Measurements from ENCODE around the gene TLX1.

The TLX1 gene

DNA sequence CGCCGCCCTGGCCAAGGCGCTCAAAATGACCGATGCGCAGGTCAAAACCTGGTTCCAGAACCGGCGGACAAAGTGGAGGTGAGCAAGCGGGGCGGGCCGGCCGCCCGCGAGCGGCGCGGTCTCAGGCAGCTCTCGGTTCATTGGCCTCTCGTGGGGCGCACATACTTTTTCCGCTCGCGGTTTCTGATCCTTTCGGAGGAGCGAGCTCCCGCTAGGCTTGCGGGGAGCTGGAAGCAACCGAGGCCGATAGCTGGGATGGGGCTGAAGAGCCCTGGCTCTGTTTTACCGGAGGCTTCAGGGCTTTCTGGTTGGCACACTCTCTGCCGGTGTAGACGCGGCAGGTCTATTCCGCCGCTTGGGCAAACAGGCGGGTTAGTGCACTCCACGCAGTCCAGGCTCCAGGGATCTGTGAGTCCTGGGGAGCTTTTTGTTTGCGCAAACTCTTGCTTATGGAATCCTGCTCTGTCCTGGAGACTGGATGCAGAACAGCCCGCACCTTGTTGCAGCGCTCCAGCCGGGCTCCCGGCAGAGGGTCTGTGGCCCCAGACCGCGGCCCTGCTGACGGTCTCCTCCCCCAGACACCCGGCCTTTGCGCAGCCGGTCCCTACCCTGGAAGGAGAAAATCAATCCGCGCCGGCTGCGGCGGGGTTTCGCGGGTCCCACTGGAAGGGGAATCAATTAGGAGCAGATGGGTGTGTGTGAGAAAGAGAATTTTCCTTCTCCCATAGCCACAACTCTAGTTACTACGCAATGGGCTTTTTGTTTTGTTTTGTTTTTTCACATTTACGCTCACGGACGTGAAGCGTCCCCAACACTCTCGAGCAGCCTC, 3.4 kb downstream of the TLX1 start:
- peak; percentile 42 for DNase-seq
- Mint-ChIP-seq H3K36me3 (ENCODE audit: low read depth) (no peaks in the 10 kb centered on the region), H3K4me1 (peaks cover 38% of the 10 kb centered on the region), H3K27ac (no peak overlapping the region), H3K27me3 (ENCODE audit: low read depth, poor library complexity) (peaks cover 97% of the 10 kb centered on the region), H3K9me3 (peaks cover 2% of the 10 kb centered on the region), H3K4me3 (no peak overlapping the region)
- TF ChIP-seq, protein P1, sequence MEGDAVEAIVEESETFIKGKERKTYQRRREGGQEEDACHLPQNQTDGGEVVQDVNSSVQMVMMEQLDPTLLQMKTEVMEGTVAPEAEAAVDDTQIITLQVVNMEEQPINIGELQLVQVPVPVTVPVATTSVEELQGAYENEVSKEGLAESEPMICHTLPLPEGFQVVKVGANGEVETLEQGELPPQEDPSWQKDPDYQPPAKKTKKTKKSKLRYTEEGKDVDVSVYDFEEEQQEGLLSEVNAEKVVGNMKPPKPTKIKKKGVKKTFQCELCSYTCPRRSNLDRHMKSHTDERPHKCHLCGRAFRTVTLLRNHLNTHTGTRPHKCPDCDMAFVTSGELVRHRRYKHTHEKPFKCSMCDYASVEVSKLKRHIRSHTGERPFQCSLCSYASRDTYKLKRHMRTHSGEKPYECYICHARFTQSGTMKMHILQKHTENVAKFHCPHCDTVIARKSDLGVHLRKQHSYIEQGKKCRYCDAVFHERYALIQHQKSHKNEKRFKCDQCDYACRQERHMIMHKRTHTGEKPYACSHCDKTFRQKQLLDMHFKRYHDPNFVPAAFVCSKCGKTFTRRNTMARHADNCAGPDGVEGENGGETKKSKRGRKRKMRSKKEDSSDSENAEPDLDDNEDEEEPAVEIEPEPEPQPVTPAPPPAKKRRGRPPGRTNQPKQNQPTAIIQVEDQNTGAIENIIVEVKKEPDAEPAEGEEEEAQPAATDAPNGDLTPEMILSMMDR (IDR thresholded peaks at IDR 0.05), result no peak

DNA sequence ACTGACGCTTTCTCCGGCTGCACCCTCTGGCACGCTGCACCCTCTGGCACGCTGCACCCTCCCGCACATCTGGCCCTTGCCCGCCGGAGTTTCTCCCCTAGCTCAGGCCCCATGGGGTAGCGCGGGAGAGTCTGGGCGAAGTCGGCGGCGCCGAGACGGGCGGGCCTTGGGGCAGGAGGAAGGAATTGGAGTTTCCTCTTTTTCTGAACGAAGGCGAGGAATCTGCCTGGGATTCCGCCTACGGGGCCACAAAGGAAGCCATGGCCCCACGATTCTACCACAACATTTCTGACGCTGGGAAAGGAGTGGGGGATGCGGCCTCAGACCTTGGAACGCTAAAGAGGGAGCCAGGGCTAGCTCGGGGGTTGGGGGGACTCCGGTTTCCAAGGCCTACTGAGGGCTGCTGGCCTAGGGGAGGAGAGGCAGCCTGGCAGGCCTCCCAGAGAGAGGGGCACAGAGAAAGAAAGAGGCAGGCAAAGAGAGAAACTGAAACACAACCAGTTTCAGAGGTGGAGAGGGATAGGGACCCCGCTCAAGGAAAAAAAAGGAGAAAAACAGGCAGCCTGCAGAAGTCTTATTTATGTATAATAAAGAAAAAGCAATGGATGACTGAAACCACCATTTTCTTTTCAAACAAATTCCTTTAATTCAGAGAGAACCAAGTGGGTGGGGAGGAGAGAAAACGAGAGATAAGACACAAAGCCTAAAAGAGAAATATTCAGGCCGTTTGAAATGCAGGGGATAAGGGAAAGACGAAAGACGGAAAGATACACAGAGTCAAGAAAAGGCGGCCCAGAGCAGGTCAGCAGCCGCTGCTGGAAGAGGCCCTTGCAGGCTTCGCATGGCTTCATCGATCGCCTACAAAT, 4.3 kb downstream of the TLX1 start:
- H3K4me1 Mint-ChIP-seq, result peaks cover 40% of the 10 kb centered on the region
- H3K27ac Mint-ChIP-seq, result no peak overlapping the region
- peak; percentile 33 for DNase-seq
- TF ChIP-seq, protein P1 (IDR thresholded peaks at IDR 0.05), result no peak
- H3K36me3 Mint-ChIP-seq (ENCODE audit: low read depth), result no peaks in the 10 kb centered on the region
- H3K4me3 Mint-ChIP-seq, result peak overlapping the region; percentile 35
- H3K27me3 Mint-ChIP-seq (ENCODE audit: low read depth, poor library complexity), result peaks cover 97% of the 10 kb centered on the region
- H3K9me3 Mint-ChIP-seq, result no peaks in the 10 kb centered on the region

DNA sequence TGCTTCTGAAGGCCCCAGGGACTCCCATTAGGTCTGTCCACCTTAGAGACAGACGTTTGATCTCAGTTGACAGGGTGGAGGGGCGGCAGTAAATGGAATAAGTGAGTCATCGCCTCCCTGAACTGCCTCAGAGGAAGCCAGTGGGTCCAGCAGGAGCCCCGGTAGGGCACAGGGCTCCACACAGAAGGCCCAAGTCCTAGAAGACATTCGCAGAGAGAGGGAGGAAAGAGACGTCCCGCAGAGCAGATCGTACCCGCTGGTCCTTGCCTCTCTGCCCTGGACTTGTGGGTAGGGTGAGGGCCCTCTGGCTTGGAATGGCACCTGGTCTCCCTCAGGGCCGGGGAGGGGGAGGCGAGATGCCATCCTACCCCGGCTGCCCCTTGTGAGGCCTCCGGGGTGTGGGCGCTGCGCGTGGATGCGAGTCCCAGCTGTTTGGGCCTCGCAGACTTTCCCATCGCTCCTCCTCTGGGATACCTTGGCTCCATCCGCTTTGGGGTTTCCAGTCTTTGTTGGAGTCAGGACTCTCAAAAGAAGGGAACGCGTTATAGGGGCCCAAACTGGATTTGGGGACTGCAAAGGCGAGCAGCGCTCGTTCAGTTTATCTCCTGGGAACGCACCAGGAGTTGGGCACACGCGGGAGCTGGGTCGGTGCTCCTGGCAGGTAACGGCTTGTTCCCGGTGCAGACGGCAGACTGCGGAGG, 5.1 kb downstream of the TLX1 start:
- no peak for DNase-seq
- Mint-ChIP-seq H3K4me1 (peaks cover 40% of the 10 kb centered on the region), H3K36me3 (ENCODE audit: low read depth) (no peaks in the 10 kb centered on the region), H3K9me3 (no peaks in the 10 kb centered on the region), H3K4me3 (peak overlapping the region; percentile 9), H3K27me3 (ENCODE audit: low read depth, poor library complexity) (peaks cover 97% of the 10 kb centered on the region), H3K27ac (no peak overlapping the region)
- TF ChIP-seq, protein P1 (IDR thresholded peaks at IDR 0.05), result no peak

DNA sequence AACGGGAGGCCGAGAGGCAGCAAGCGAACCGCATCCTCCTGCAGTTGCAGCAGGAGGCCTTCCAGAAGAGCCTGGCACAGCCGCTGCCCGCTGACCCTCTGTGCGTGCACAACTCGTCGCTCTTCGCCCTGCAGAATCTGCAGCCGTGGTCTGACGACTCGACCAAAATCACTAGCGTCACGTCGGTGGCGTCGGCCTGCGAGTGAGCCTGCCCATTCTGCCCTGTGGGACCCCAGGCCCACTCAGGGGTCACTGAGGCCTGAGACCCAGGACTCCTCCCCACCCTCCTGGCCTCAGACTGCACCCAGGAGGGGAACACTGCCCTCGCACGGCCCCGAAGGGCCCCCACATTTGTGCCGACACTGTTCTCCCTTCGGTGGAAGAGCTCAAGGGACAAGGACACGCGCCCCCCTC, 5.6 kb downstream of the TLX1 start:
- Mint-ChIP-seq H3K9me3 (no peaks in the 10 kb centered on the region), H3K27ac (no peak overlapping the region), H3K36me3 (ENCODE audit: low read depth) (no peaks in the 10 kb centered on the region), H3K4me1 (peaks cover 40% of the 10 kb centered on the region), H3K4me3 (no peak overlapping the region), H3K27me3 (ENCODE audit: low read depth, poor library complexity) (peaks cover 99% of the 10 kb centered on the region)
- DNase-seq, result no peak
- TF ChIP-seq, protein P1 (IDR thresholded peaks at IDR 0.05), result no peak

DNA sequence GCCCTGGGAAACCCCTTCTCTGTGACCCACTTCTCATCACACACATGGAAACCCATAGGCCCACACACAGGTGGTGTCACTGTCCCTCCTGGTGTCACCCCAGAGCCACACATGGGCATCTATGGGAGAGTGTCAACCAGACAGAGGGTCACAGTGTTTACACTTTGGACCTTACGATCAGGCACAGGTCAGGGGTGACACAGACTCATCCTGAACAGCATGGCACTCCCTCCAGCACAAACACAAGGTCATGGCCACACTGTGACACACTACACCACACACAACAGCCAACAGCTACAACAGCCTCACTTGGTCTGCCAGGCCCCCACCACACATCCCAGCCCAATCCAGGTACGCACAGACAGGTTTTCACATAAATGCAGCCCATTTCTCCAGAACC, 6.2 kb downstream of the TLX1 start:
- Mint-ChIP-seq H3K36me3 (ENCODE audit: low read depth) (no peaks in the 10 kb centered on the region), H3K27me3 (ENCODE audit: low read depth, poor library complexity) (peaks cover 100% of the 10 kb centered on the region), H3K9me3 (no peaks in the 10 kb centered on the region), H3K27ac (no peak overlapping the region), H3K4me3 (no peak overlapping the region), H3K4me1 (peaks cover 37% of the 10 kb centered on the region)
- no peak for DNase-seq
- TF ChIP-seq, protein P1 (IDR thresholded peaks at IDR 0.05), result no peak
